GM19193 (cell line): ENCODE data around the gene RNF141.

Experiments used
- POLR2A ChIP-seq: IDR thresholded peaks from 4 replicates; pipeline ENCODE4 v1.6.1; 2011; ENCODE audit not compliant: insufficient read depth, insufficient read length; ENCODE audit errors: extremely low read depth

Gene RNF141

GRCh38 chr11:10567446-10567845 is 26.5 kb upstream of the RNF141 start:
- no peak for TF ChIP-seq POLR2A

- no peak for TF ChIP-seq POLR2A
Measured at GRCh38 chr11:10566257-10566957, 25.4 kb upstream of the RNF141 start.

- TF ChIP-seq POLR2A, result no peak
Measured at GRCh38 chr11:10565493-10565892, 24.5 kb upstream of the RNF141 start.

- no peak for TF ChIP-seq POLR2A
Measured at GRCh38 chr11:10564696-10565318, 23.8 kb upstream of the RNF141 start.

GRCh38 chr11:10564030-10564429 is 23.0 kb upstream of the RNF141 start:
- TF ChIP-seq POLR2A, result no peak

GRCh38 chr11:10561947-10562346 is 21.0 kb upstream of the RNF141 start:
- no peak for TF ChIP-seq POLR2A

GRCh38 chr11:10561043-10561818 is 20.2 kb upstream of the RNF141 start:
- TF ChIP-seq POLR2A, result no peak

- TF ChIP-seq POLR2A, result no peak
Measured at GRCh38 chr11:10558288-10558687, 17.3 kb upstream of the RNF141 start.

GRCh38 chr11:10556590-10556989 is 15.6 kb upstream of the RNF141 start:
- no peak for TF ChIP-seq POLR2A

- no peak for TF ChIP-seq POLR2A
Measured at GRCh38 chr11:10551845-10552352, 10.9 kb upstream of the RNF141 start.

GRCh38 chr11:10551290-10551592 is 10.3 kb upstream of the RNF141 start:
- TF ChIP-seq POLR2A, result no peak

- TF ChIP-seq POLR2A, result no peak
Measured at GRCh38 chr11:10550503-10551289, 9.7 kb upstream of the RNF141 start.

GRCh38 chr11:10544491-10545465 is 3.8 kb upstream of the RNF141 start:
- no peak for TF ChIP-seq POLR2A

- TF ChIP-seq POLR2A, result no peak
Measured at GRCh38 chr11:10543782-10544181, 2.8 kb upstream of the RNF141 start.

GRCh38 chr11:10542776-10543175 is 1.8 kb upstream of the RNF141 start:
- TF ChIP-seq POLR2A, result no peak

GRCh38 chr11:10541561-10541930 is 559 bp upstream of the RNF141 start:
- no peak for TF ChIP-seq POLR2A
